T follicular helper cell (primary cell): Measurements from ENCODE around the gene RBM26.

Experiments used
- DNase-seq: peaks from one replicate; pipeline ENCODE4 v3.0.0-alpha.2; 2020; ENCODE audit warnings: low read depth

The RBM26 gene

DNA sequence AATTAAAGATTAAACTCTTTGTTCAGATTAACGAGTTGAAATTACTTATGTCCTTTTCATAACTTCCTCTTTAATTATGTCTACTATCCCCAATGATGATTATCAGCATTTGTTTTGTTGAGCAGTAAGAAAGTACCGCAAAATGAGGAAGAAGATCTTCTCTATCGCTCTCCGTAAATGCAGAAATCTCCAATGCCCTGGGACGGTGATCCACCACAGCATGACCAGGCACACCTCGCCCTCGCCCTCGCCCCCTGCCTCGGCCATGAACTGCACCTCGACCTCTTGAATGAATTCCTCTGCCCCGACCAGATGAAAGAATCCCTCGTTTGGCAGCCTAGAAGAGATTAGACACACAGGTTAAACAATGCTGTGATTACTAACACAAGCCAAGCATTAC is 69.1 kb downstream of the RBM26 start:
- DNase-seq = no peak

GRCh38 chr13:79328510-79328909 is 77.5 kb downstream of the RBM26 start:
- no peak for DNase-seq

DNA sequence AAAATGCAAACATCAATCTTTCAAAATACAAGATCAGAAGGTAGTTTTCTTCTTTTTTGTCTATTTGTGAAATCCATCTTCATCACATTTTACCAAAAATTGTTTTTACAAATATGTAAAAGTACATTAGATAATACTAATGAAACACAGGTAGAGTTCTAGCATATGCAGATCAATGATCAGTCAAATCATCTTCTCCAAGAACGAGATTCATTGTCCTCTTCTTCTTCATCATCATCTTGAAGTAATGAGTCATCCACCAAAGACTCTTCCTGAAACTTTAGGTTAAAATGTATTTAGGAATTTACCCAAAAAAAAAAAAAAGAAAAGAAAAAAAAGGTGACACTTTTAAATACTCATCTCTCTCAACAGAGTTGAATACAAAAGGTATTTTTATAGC is 85.6 kb downstream of the RBM26 start:
- DNase-seq = no peak

DNA sequence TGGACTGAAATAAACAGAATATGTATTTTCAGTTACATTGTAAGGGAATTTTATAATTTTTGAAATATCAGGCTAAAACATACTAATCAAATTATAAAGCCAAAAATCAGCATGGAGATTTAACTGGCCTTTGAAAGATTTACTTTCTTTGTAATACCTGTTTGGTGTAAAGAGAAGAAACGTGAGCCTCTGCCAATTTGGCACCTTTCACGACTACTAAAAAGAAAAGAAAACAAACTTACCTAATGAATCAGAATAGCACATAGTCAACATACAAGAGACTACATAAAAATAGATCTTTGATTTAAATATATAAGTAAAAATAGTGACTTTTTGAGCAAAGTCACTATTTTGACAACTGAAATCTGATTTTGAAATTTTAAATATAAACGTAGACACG is 87.4 kb downstream of the RBM26 start:
- no peak for DNase-seq

DNA sequence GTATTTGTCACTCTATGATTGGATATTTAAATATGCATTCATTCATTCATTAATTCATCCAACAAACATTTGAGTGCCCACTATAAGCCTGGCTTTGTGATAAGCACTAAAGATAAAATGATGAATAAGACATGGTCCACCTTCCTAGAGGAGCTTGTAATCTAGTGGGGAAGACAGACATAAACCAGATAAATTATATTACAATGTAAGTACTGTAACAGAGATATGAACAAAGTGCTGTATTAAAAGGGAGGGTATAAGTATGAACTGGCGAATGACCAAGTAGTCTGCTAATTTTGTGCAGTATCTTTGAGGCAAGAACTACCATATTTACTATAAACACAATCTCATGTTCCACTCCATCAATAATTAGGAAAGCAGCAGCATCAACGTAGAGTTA is 88.2 kb downstream of the RBM26 start:
- no peak for DNase-seq

GRCh38 chr13:79314652-79315051 is 91.4 kb downstream of the RBM26 start:
- DNase-seq = no peak

- DNase-seq = no peak
Measured at GRCh38 chr13:79312340-79312855, 93.7 kb downstream of the RBM26 start.

GRCh38 chr13:79311386-79311785 is 94.7 kb downstream of the RBM26 start:
- DNase-seq = no peak

DNA sequence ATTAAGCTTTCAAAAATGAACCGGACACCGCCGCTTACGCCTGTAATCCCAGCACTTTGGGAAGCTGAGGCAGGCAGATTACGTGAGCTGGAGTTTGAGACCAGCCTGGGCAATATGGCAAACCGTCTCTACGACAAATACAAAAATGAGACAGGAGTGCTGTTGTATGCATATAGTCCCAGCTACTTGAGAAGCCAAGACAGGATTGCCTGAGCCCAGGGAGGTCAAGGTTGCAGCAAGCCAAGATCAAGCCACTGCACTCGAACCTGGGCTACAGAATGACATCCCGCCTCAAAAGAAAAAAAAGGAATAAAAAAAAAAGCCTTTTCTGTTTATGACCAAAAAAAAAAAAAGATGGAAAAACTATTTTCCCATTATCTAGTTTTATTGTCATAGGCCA is 96.4 kb downstream of the RBM26 start:
- no peak for DNase-seq

GRCh38 chr13:79307866-79308298 is 98.2 kb downstream of the RBM26 start:
- no peak for DNase-seq

DNA sequence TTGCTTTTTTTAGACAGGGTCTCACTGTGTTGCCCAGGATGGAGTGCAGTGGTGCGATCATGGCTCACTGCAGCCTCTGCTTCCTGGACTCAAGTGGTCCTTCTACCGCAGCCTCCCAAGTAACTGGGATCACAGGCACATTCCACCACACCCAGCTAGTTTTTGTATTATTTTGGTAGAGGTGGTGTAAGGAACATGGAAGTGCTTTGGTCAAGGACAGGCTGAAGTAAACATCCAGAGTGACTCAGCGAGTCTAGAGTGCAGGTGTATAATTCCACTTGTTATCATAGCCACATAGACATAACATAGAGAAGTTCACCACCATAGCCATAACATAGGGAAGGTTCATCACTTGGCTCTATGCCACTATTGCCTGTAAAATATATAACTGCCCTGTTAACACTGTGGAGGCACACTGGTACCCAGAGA is 98.6 kb downstream of the RBM26 start:
- DNase-seq = no peak

DNA sequence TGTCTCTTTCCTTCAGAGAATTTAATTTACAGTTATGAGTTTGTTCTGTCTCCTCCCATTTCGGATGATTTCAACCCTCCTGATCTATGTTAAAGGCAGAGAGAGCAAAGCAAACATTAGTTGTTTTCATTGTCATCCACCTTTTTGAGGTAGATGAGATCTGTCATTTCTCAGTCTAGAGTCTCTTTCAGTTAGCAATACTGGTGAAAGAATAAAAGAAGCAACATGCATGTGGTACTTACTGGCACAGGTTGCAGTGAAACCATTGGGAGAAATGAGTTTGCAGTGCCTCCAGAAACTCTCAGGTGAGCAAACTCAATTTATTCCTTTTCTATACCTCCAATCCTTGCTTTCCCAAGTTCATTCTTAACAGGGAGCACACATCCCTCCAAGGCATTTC is 99.4 kb downstream of the RBM26 start:
- no peak for DNase-seq

DNA sequence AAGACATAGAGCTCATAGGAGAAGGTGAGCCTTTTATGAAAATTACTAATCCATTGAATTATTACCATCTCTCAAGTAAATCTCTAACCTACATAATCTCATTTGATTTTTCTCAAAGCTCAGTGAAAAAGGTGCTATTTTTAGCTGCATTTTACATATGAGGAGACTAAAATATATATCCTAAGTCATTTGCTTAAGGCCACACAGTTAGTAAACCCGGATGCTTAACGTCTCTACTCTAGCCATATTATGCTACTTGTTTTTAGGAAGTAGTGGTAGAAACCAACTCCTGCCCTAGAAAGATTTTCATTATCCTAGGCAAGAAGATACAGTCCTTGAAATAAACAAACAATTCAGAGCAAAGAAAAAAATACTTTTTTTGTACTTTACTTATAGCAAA is 108.9 kb downstream of the RBM26 start:
- DNase-seq = no peak

- DNase-seq = no peak
Measured at GRCh38 chr13:79295906-79296706, 109.9 kb downstream of the RBM26 start.

DNA sequence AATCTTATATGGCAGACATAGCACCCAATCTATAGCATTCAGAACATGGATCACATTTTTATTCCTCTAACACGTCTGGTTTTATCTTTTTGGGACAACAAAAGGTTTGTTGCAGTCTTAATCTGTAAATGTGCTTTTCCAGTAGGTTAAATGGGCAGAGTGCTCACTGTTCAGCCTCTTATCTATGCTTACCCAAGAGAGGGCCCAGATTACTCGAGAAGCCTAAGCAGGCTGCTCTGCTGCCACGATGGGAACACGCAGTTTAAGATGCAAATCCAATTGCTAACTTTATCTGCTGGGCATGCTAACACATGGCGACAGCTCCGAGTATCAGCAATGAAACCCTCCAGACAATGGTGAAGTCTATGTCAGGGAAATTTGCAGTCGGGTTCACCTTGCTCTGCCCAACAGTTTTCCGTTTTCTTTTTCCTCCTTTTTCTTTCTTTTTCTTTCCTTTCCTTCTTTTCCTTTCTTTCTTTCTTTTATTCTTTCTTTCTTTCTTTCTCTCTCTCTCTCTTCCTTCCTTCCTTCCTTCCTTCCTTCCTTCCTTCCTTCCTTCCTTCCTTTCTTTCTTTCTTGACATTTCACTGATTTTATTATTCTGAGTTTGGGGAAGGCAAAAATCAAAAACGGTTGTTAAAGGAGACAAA is 115.3 kb downstream of the RBM26 start:
- no peak for DNase-seq

DNA sequence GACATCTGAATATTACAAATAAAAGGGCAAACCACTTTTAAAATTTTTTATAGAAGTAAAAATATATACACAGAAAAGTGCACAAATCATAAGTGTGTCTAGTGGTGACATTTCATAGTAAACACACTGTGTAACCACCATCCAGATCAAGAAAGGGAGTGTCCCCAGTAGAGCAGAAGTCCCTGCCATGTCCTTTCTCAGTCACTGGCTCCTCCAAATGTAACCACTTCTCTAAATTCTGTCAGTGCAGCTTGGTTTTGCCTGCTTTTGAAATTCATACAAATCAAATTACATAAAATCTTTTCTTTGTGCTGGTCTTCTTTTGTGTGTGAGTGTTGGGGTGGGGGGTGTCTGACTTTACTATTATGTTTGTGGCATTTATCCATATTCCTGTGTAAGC is 116.5 kb downstream of the RBM26 start:
- DNase-seq = no peak

DNA sequence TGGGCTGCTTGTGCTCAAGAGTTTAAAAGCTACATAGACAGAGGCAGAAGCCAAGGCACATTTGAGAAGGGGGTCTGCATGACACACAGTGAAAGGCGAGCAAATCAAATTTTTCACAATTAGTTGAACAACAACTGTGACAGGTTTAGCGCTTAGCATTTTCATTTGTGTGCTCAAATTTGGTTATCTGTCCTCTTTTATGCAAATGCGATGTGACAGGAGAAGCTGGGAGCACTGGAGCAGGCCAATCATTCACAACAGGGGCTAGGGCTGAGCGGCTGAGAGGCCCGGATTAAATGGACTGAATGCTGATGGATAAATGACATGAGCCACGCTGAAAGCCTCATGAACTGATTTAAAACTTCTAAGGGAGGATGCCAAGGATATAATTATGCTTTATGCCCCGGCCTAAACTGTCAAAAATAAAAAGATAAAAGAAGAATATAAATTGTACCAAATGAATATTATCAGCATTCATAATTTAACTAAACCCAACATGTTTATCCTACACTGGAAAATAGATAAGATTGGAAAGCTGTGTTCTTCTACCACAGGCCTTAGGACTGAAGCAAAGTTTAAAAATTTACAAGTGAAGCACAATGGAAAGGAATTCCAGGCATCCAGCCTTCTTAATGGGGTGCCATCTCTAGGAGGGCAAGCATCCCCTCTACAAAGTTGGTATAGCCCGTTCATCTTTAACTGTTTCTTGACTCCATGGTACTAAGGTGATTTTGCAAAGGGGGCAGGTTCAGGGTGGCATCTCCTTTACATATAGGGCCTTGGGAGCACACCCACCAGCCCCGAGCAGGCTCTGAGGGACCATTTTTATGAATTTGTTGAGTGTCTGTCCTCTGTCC is 117.9 kb downstream of the RBM26 start:
- DNase-seq = no peak

DNA sequence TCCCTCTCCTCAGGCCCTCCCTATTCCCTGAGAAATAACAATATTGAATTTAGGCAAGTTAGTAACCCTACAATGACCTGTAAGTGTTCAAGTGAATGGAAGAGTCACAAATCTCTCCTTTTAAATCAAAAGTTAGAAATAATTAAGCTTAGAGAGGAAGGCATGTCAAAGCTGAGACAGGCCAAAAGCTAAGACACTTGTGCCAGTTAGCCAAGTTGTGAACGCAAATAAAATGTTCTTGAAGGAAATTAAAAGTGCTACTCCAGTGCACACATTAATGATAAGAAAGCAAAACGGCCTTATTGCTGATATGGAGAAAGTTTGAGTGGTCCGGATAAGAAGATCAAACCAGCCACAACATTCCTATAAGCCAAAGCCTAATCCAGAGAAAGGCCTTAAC is 120.9 kb downstream of the RBM26 start:
- no peak for DNase-seq

- no peak for DNase-seq
Measured at GRCh38 chr13:79283742-79284141, 122.3 kb downstream of the RBM26 start.

GRCh38 chr13:79282976-79283375 is 123.1 kb downstream of the RBM26 start:
- no peak for DNase-seq

- DNase-seq = no peak
Measured at GRCh38 chr13:79282508-79282907, 123.5 kb downstream of the RBM26 start.

GRCh38 chr13:79281339-79281747 is 124.7 kb downstream of the RBM26 start:
- DNase-seq = no peak
